Activated T-helper 1 cell treated with anti-CD3 and anti-CD28 coated beads, Interleukin-12 subunit alpha, Interleukin-12 subunit beta, Interleukin-2, Interleukin-4 antibody, amounts not matched to agents 30 ng/mL and 10 ng/mL and 1 ng/mL, durations not matched to agents 14 hours and 24 hours and 36 hours (primary cell): ENCODE data around the gene RBM20. TPM values are rescaled to one million over a fixed set of nuclear protein-coding genes. Genes with fewer than 3 reads are reported as not detected.

Experiments used
- DNase-seq: peaks from one replicate; pipeline ENCODE4 v3.0.0; 2021; ENCODE audit warnings: low spot score
- H3K27ac Mint-ChIP-seq: one replicate; pipeline ENCODE4 v1.8.0; 2021; ENCODE audit warnings: mild to moderate bottlenecking, mixed read lengths
- H3K27me3 Mint-ChIP-seq: one replicate; pipeline ENCODE4 v1.8.0; 2022; ENCODE audit warnings: mild to moderate bottlenecking, moderate library complexity, mixed read lengths; ENCODE audit not compliant: insufficient read depth
- H3K36me3 Mint-ChIP-seq: one replicate; pipeline ENCODE4 v1.8.0; 2021; ENCODE audit warnings: low read depth, mixed read lengths
- H3K4me1 Mint-ChIP-seq: one replicate; pipeline ENCODE4 v1.8.0; 2021; ENCODE audit warnings: low read depth, mixed read lengths
- H3K4me3 Mint-ChIP-seq: one replicate; pipeline ENCODE4 v1.8.0; 2021; ENCODE audit warnings: mild to moderate bottlenecking, moderate library complexity, mixed read lengths
- H3K9me3 Mint-ChIP-seq: one replicate; pipeline ENCODE4 v1.8.0; 2021; ENCODE audit warnings: mixed read lengths
- intact Hi-C: fragments of 100-400 bp; cut with micrococcal nuclease; formaldehyde crosslinking; loops from one replicate; pipeline ENCODE4 v1.15.1; 2024
- total RNA-seq: library from RNA; stranded (reverse); gene quantifications from 2 replicates; pipeline ENCODE4 v1.2.3, GENCODE V29; 2022

The RBM20 gene
- total RNA-seq, 1 donor from 2014 or later: not detected

GRCh38 chr10:110835841-110836240, 191.7 kb downstream of the RBM20 start:
- no peak for DNase-seq
- H3K27ac Mint-ChIP-seq: no peak overlapping the region
- intact Hi-C loops: no loop called here
- H3K4me1 Mint-ChIP-seq: peaks cover 37% of the 10 kb centered on the region
- H3K36me3 Mint-ChIP-seq: peaks cover 4% of the 10 kb centered on the region
- H3K4me3 Mint-ChIP-seq: no peak overlapping the region
- H3K9me3 Mint-ChIP-seq: no peaks in the 10 kb centered on the region
- no peaks in the 10 kb centered on the region for H3K27me3 Mint-ChIP-seq

DNA sequence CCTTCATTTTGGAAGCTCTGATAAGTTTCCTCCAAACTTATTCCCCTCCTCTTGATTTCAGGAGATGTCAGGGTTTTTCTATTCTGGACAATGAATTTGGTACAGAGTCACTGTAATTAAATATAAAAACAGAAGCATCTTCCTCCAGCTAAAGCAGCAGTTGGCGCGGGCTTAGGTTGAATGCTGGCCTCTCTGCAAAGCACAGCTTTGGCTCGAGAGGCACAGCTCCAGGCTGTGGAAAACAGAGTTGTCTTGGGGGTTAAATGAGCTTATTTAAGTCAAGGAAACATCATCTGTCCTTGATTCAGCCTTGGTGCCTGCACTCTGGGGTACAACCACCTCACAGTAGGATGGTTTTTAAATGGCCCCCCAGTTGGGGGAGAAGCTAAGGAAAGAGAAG, 192.6 kb downstream of the RBM20 start:
- peaks cover 4% of the 10 kb centered on the region for H3K36me3 Mint-ChIP-seq
- H3K9me3 Mint-ChIP-seq: no peaks in the 10 kb centered on the region
- no peak for DNase-seq
- no peaks in the 10 kb centered on the region for H3K27me3 Mint-ChIP-seq
- H3K27ac Mint-ChIP-seq: no peak overlapping the region
- peaks cover 46% of the 10 kb centered on the region for H3K4me1 Mint-ChIP-seq
- intact Hi-C loops: no loop called here
- no peak overlapping the region for H3K4me3 Mint-ChIP-seq

- Mint-ChIP-seq H3K36me3 (peaks cover 4% of the 10 kb centered on the region), H3K27me3 (no peaks in the 10 kb centered on the region), H3K4me1 (peaks cover 54% of the 10 kb centered on the region), H3K4me3 (no peak overlapping the region), H3K27ac (no peak overlapping the region), H3K9me3 (no peaks in the 10 kb centered on the region)
- no peak for DNase-seq
- intact Hi-C loops: no loop called here
Measured at GRCh38 chr10:110837418-110838171, 193.5 kb downstream of the RBM20 start.

- H3K27ac Mint-ChIP-seq: no peak overlapping the region
- no peak overlapping the region for H3K4me3 Mint-ChIP-seq
- intact Hi-C loops: no loop called here
- DNase-seq: no peak
- H3K4me1 Mint-ChIP-seq: peaks cover 71% of the 10 kb centered on the region
- H3K9me3 Mint-ChIP-seq: no peaks in the 10 kb centered on the region
- H3K36me3 Mint-ChIP-seq: peaks cover 6% of the 10 kb centered on the region
- H3K27me3 Mint-ChIP-seq: no peaks in the 10 kb centered on the region
Measured at GRCh38 chr10:110840225-110840922, 196.2 kb downstream of the RBM20 start.

DNA sequence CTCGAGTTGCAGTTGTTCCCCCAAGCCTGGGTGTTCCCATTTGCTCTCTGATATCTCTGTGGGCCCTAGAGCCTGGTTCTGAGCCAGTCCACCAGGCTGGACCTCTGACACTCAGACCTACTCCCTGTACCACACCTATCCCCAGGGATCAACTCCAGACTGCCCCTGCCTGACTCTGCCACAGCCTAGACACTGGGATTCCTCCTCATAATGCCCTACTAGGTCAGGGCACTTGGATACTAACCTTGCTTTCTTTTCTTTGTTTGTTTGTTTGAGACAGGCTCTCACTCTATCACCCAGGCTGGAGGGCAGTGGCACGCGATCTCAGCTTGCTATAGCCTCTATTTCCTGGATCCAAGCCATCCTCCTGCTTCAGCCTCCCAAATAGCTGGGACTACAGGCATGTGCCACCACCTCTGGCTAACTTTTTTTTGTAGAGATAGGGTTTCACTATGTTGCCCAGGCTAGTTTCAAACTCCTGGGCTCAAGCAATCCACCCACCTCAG, 196.8 kb downstream of the RBM20 start:
- Mint-ChIP-seq H3K4me1 (peaks cover 69% of the 10 kb centered on the region), H3K36me3 (peaks cover 6% of the 10 kb centered on the region), H3K27me3 (no peaks in the 10 kb centered on the region), H3K9me3 (no peaks in the 10 kb centered on the region), H3K27ac (no peak overlapping the region), H3K4me3 (no peak overlapping the region)
- DNase-seq: no peak
- intact Hi-C loops: no loop called here

DNA sequence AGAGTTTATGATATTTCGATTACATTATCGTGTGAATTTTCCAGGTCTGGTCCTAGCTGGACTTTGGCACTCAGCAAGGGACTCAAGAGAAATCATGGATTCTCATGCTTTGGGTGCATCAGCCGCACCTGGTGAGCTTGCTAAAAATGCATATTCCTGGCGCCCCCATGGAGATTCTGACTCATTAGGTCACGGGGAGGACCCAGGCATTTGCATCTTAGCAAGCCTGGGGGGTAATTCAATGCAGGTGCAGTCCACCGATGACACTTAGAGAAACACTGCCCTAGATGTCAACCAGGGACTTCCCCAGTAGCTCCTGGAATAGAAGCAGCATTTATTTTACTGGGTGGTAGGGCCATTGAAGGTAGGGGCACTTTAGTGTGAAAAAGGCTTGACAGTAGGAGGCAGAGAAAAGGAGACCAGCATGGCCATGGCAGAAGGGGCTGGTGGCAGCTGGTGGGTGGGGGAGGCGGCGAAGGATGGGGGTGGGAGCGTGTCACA, 197.7 kb downstream of the RBM20 start:
- Mint-ChIP-seq H3K27ac (peak overlapping the region; percentile 86), H3K4me3 (peak overlapping the region; percentile 42), H3K9me3 (no peaks in the 10 kb centered on the region), H3K4me1 (peaks cover 71% of the 10 kb centered on the region), H3K36me3 (peaks cover 6% of the 10 kb centered on the region), H3K27me3 (no peaks in the 10 kb centered on the region)
- no peak for DNase-seq
- intact Hi-C loops: no loop called here

GRCh38 chr10:110842326-110842904, 198.3 kb downstream of the RBM20 start:
- peaks cover 71% of the 10 kb centered on the region for H3K4me1 Mint-ChIP-seq
- H3K27me3 Mint-ChIP-seq: no peaks in the 10 kb centered on the region
- H3K9me3 Mint-ChIP-seq: no peaks in the 10 kb centered on the region
- no peak for DNase-seq
- peaks cover 5% of the 10 kb centered on the region for H3K36me3 Mint-ChIP-seq
- peak overlapping the region; percentile 42 for H3K4me3 Mint-ChIP-seq
- intact Hi-C loops: no loop called here
- peak overlapping the region; percentile 86 for H3K27ac Mint-ChIP-seq

DNA sequence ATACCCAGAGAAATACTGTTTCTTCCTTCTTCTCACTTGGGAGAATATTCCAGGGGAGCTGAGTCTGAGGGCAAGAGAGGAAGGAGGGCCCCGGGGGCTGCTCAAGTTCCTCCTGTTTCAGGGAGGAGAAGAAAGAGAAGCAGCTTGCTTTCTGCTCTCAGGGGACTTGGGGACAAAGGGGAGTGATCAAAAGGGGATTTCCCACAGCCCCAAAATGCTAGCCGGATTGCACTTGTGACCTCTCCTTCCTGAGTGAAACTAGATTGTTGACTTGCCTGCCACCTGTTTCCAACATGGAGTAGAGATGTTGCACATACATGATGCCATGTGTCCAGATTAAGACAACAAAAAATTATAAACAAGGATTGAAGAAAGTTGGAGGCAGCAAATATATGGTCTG, 198.9 kb downstream of the RBM20 start:
- Mint-ChIP-seq H3K27me3 (no peaks in the 10 kb centered on the region), H3K9me3 (no peaks in the 10 kb centered on the region), H3K27ac (peak overlapping the region; percentile 86), H3K4me1 (peaks cover 69% of the 10 kb centered on the region), H3K4me3 (peak overlapping the region; percentile 60), H3K36me3 (peaks cover 2% of the 10 kb centered on the region)
- peak; percentile 66 for DNase-seq
- intact Hi-C loops: loop anchor here (1.0 kb wide), 3 partner anchors 9 to 69 kb away; no protein-coding TSS in a partner anchor

DNA sequence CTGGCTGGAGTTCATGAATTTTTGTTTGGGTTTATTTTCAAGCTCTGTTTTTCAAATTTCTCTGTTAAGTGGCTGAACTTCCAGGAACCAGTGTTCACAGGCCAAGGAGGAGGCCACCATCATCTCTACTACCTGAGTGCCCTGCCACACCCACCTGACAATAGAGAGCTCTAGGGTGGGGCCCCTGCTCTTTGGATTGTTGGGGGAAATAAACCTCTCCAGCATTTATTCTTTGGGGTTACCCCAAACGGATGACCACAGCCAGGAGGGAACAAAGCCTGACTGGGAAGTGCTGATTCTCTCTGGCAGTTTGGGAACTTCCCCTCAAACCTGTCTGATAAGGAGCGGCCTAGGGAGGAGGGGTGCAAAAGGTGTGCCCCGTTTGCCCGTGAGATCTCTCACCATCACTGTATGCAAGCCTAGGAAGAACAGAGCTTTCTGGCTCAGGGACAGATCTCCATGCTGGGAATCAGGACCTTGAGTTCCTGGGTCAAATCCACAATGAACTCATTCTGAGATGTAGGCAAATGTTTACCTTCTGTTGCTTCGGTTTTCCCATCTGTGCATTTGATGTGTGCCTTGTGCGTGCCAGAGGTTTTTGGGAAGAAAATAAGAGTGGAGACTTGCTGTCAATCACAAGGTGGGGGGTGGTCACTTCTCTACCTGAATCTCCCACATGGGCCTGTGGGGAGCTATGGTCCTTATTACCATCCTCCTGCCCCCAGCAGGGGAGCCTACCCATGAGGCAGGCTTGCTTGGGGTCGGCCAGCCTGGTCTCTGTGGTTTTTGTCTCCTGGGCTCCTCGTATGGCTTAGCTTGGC, 199.9 kb downstream of the RBM20 start:
- H3K9me3 Mint-ChIP-seq: no peaks in the 10 kb centered on the region
- H3K27me3 Mint-ChIP-seq: no peaks in the 10 kb centered on the region
- H3K4me3 Mint-ChIP-seq: no peak overlapping the region
- H3K36me3 Mint-ChIP-seq: peaks cover 2% of the 10 kb centered on the region
- peak overlapping the region; percentile 86 for H3K27ac Mint-ChIP-seq
- intact Hi-C loops: loop anchor here (1.0 kb wide), 3 partner anchors 8 to 70 kb away; no protein-coding TSS in a partner anchor
- peaks cover 70% of the 10 kb centered on the region for H3K4me1 Mint-ChIP-seq
- DNase-seq: no peak

- intact Hi-C loops: no loop called here
- no peak for DNase-seq
- H3K27me3 Mint-ChIP-seq: no peaks in the 10 kb centered on the region
- peaks cover 2% of the 10 kb centered on the region for H3K36me3 Mint-ChIP-seq
- no peak overlapping the region for H3K4me3 Mint-ChIP-seq
- H3K4me1 Mint-ChIP-seq: peaks cover 76% of the 10 kb centered on the region
- no peaks in the 10 kb centered on the region for H3K9me3 Mint-ChIP-seq
- H3K27ac Mint-ChIP-seq: peak overlapping the region; percentile 24
Measured at GRCh38 chr10:110844617-110844881, 200.4 kb downstream of the RBM20 start.

- Mint-ChIP-seq H3K36me3 (peaks cover 2% of the 10 kb centered on the region), H3K4me3 (no peak overlapping the region), H3K27ac (no peak overlapping the region), H3K9me3 (no peaks in the 10 kb centered on the region), H3K4me1 (peaks cover 83% of the 10 kb centered on the region), H3K27me3 (no peaks in the 10 kb centered on the region)
- no peak for DNase-seq
- intact Hi-C loops: no loop called here
Measured at GRCh38 chr10:110845192-110845755, 201.1 kb downstream of the RBM20 start.
